Psoas muscle (tissue), 8 donors: ENCODE measurements around the gene EYS. TPM values are rescaled to one million over a fixed set of nuclear protein-coding genes. Genes with fewer than 3 reads are reported as not detected.

Experiments
- ATAC-seq, 4 donors: fragments of 200-7000 bp; cut with Tn5 transposase; one replicate each; pipeline ENCODE4 v1.9.1; 2020; ENCODE audit warnings: moderate library complexity in 3 of 4, mild to moderate bottlenecking in 2 of 4
- DNase-seq, 2 donors: peaks; one replicate each; pipeline ENCODE4 v3.0.0-alpha.2; 2020
- H3K27ac ChIP-seq: fragments of 200-600 bp; one replicate; pipeline ENCODE4 v1.8.0; 2022
- H3K27me3 ChIP-seq, 3 donors: fragments of 200-600 bp in 1 of 3; one replicate each; pipeline versions ENCODE4 v1.6.1 to v1.8.0; 2013 to 2022; ENCODE audit warnings: low read length in 2 of 3, mild to moderate bottlenecking in 2 of 3, moderate library complexity in 1 of 3; ENCODE audit not compliant: insufficient read depth in 3 of 3
- H3K36me3 ChIP-seq, 2 donors: fragments of 200-600 bp in 1 of 2; one replicate each; pipeline versions ENCODE4 v1.6.1 to v1.8.0; 2013 to 2022; ENCODE audit warnings: low read depth in 1 of 2, mild to moderate bottlenecking in 1 of 2, moderate library complexity in 1 of 2; ENCODE audit not compliant: insufficient read depth in 1 of 2
- H3K4me1 ChIP-seq: fragments of 200-600 bp; one replicate; pipeline ENCODE4 v1.8.0; 2022
- H3K4me3 ChIP-seq: fragments of 200-600 bp; one replicate; pipeline ENCODE4 v1.8.0; 2022; ENCODE audit warnings: mild to moderate bottlenecking
- H3K9me3 ChIP-seq: fragments of 200-600 bp; one replicate; pipeline ENCODE4 v1.8.0; 2022
- CTCF ChIP-seq: fragments of 200-600 bp; IDR thresholded peaks from one replicate; pipeline ENCODE4 v1.8.0; 2022; ENCODE audit warnings: antibody characterized with exemption
- whole genome bisulfite sequencing, 3 donors: extraction: QIAGEN DNeasy Blood & Tissue Kit; methylation state at CpG; one replicate each; pipeline versions ENCODE4 v1.1.6 to v1.1.7; 2013; 5-methylcytosine and 5-hydroxymethylcytosine counted together
- intact Hi-C, 2 donors: fragments of 100-400 bp; cut with DNase I; formaldehyde crosslinking; loops; one replicate each; pipeline versions ENCODE4 v1.11.0 to v1.14.2; 2022
- polyA plus RNA-seq, 3 donors: library from polyadenylated mRNA; stranded (reverse); fragments of 200-250 nt; gene quantifications; one replicate each; pipeline ENCODE4 v1.2.3, GENCODE V29; 2013
- total RNA-seq, 4 donors: library from RNA; stranded (reverse); fragmentation: NEBNext Ultra II Directional in 2 of 4; extraction: Animal tissue kit (Norgen Biotek cat#: 25700) in 2 of 4; gene quantifications; one replicate each; pipeline versions ENCODE4 v1.2.1 to v1.2.4, GENCODE V29; 2021 to 2023
- donor health status: healthy with polysubstance abuse.
- donor health status: DM: no; HTN: no; CAD: no; lungs with moderate emphysema.
- donor health status: Bipolar disorder and iron deficiency.
- donor health status: healthy.
- donor health status: DM: yes; HTN: yes; CAD: no.
- donor health status: DM: no; HTN: no; CAD: no.
- donor health status: DM: no; HTN: no; CAD: no.
- donor health status: DM: yes; HTN: yes; CAD: no.

The EYS gene
- total and polyA plus RNA-seq, 7 donors: under 0.01 TPM; not detected in 6

- Histone ChIP-seq H3K27me3 (no peaks in the 10 kb centered on the region), H3K9me3 (no peaks in the 10 kb centered on the region), H3K4me1 (no peaks in the 10 kb centered on the region), H3K36me3 (no peaks in the 10 kb centered on the region), H3K4me3 (no peak overlapping the region), H3K27ac (no peak overlapping the region)
- DNase-seq: no peak
- 71 to 85% (median 80%) methylated on average over 1 of the region's 1 CpG for WGBS, 3 donors
- ATAC-seq: no peak
- intact Hi-C loops: no loop called here
- TF ChIP-seq CTCF: no peak
These were observed 1763.2 kb downstream of the EYS start for GRCh38 chr6:63943826-63944225.

- no peak for ATAC-seq
- intact Hi-C loops: no loop called here
These were observed 1765.1 kb downstream of the EYS start for GRCh38 chr6:63941747-63942470.

GRCh38 chr6:63940056-63940455 lies 1767.0 kb downstream of the EYS start:
- Histone ChIP-seq H3K9me3 (no peaks in the 10 kb centered on the region), H3K4me3 (no peak overlapping the region), H3K36me3 (no peaks in the 10 kb centered on the region), H3K4me1 (no peaks in the 10 kb centered on the region), H3K27me3 (no peaks in the 10 kb centered on the region), H3K27ac (no peak overlapping the region)
- DNase-seq (no peak), ATAC-seq (no peak)
- no peak for TF ChIP-seq CTCF
- WGBS, 3 donors: 93 to 94% (median 94%) methylated on average over 1 of the region's 1 CpG
- intact Hi-C loops: no loop called here

More at GRCh38 chr6:63941747-63942470, 1765.1 kb downstream of the EYS start:
- Histone ChIP-seq H3K36me3 (no peaks in the 10 kb centered on the region), H3K9me3 (no peaks in the 10 kb centered on the region), H3K27me3 (no peaks in the 10 kb centered on the region), H3K4me1 (no peaks in the 10 kb centered on the region), H3K4me3 (no peak overlapping the region), H3K27ac (no peak overlapping the region)
- no peak for DNase-seq
- no peak for TF ChIP-seq CTCF
- WGBS, 3 donors: 69 to 79% (median 72%) methylated on average over 2 of the region's 2 CpGs

GRCh38 chr6:63936399-63936798 lies 1770.6 kb downstream of the EYS start:
- intact Hi-C loops: no loop called here

More at GRCh38 chr6:63936399-63936798, 1770.6 kb downstream of the EYS start:
- Histone ChIP-seq H3K4me3 (no peak overlapping the region), H3K27ac (no peak overlapping the region), H3K27me3 (no peaks in the 10 kb centered on the region), H3K9me3 (no peaks in the 10 kb centered on the region), H3K36me3 (no peaks in the 10 kb centered on the region), H3K4me1 (no peaks in the 10 kb centered on the region)
- ATAC-seq (no peak), DNase-seq (no peak)
- no peak for TF ChIP-seq CTCF
